ENCODE measurements around the gene SEC22C. TPM values are rescaled to one million over a fixed set of nuclear protein-coding genes. Genes with fewer than 3 reads are reported as not detected.

The SEC22C gene
- 18.9 TPM for polyA plus RNA-seq (2012; ENCODE audit: insufficient read length, low read depth)

- TF ChIP-seq TAF1 (IDR thresholded peaks at IDR 0.05; ENCODE audit: borderline replicate concordance, insufficient read depth, low read length) = peak; percentile 80
- TF ChIP-seq POLR2AphosphoS5 (IDR thresholded peaks at IDR 0.05; ENCODE audit: low read depth, low read length) = peak; percentile 87
- peak in 1 of 2 experiments; percentile 15; a peak in 1 of 4 replicates for TF ChIP-seq REST (IDR thresholded peaks at IDR 0.05; ENCODE audit: insufficient read depth in 1 of 2, low read depth in 2 of 2, low read length in 2 of 2)
- TF ChIP-seq SIN3A (IDR thresholded peaks at IDR 0.05; ENCODE audit: borderline replicate concordance, insufficient read depth, low read length) = no peak
- peak; percentile 79 for TF ChIP-seq FOXP2 (optimal IDR thresholded peaks at IDR 0.05; ENCODE audit: borderline replicate concordance, extremely low read depth, extremely low read length, insufficient read depth)
These were observed at the start of gene SEC22C for GRCh38 chr3:42581709-42582473. SEC22C (minus strand) TSS chr3:42581967; CDS start chr3:42569046, 12,921 bp downstream.

- no peak for TF ChIP-seq POLR2AphosphoS5 (IDR thresholded peaks at IDR 0.05; ENCODE audit: low read depth, low read length)
- no peak for TF ChIP-seq REST (IDR thresholded peaks at IDR 0.05; ENCODE audit: insufficient read depth in 1 of 2, low read depth in 2 of 2, low read length in 2 of 2)
- no peak for TF ChIP-seq SIN3A (IDR thresholded peaks at IDR 0.05; ENCODE audit: borderline replicate concordance, insufficient read depth, low read length)
- no peak for TF ChIP-seq FOXP2 (optimal IDR thresholded peaks at IDR 0.05; ENCODE audit: borderline replicate concordance, extremely low read depth, extremely low read length, insufficient read depth)
These were observed 31.7 kb upstream of the SEC22C start for GRCh38 chr3:42613462-42613861.

GRCh38 chr3:42612928-42613327 is 31.2 kb upstream of the SEC22C start:
- no peak for TF ChIP-seq REST (IDR thresholded peaks at IDR 0.05; ENCODE audit: insufficient read depth in 1 of 2, low read depth in 2 of 2, low read length in 2 of 2)
- no peak for TF ChIP-seq TAF1 (IDR thresholded peaks at IDR 0.05; ENCODE audit: borderline replicate concordance, insufficient read depth, low read length)
- TF ChIP-seq SIN3A (IDR thresholded peaks at IDR 0.05; ENCODE audit: borderline replicate concordance, insufficient read depth, low read length) = no peak
- no peak for TF ChIP-seq POLR2AphosphoS5 (IDR thresholded peaks at IDR 0.05; ENCODE audit: low read depth, low read length)
- TF ChIP-seq FOXP2 (optimal IDR thresholded peaks at IDR 0.05; ENCODE audit: borderline replicate concordance, extremely low read depth, extremely low read length, insufficient read depth) = no peak

GRCh38 chr3:42612217-42612616 is 30.4 kb upstream of the SEC22C start:
- TF ChIP-seq FOXP2 (optimal IDR thresholded peaks at IDR 0.05; ENCODE audit: borderline replicate concordance, extremely low read depth, extremely low read length, insufficient read depth) (no peak), SIN3A (IDR thresholded peaks at IDR 0.05; ENCODE audit: borderline replicate concordance, insufficient read depth, low read length) (no peak), REST (IDR thresholded peaks at IDR 0.05; ENCODE audit: insufficient read depth in 1 of 2, low read depth in 2 of 2, low read length in 2 of 2) (no peak), TAF1 (IDR thresholded peaks at IDR 0.05; ENCODE audit: borderline replicate concordance, insufficient read depth, low read length) (no peak), POLR2AphosphoS5 (IDR thresholded peaks at IDR 0.05; ENCODE audit: low read depth, low read length) (no peak)
